ELR (cell line): ENCODE results near the gene CETP.

Source experiments
- DNase-seq: peaks from one replicate; pipeline ENCODE4 v3.0.0-alpha.2; 2015; ENCODE audit warnings: low read depth

The CETP gene

GRCh38 chr16:57023541-57024249, 61.9 kb downstream of the CETP start:
- no peak for DNase-seq

GRCh38 chr16:57024894-57025680, 63.3 kb downstream of the CETP start:
- no peak for DNase-seq

- DNase-seq = no peak
These were observed 64.4 kb downstream of the CETP start for GRCh38 chr16:57025941-57026777.

GRCh38 chr16:57026778-57027062, 65.0 kb downstream of the CETP start:
- DNase-seq = no peak

- DNase-seq = no peak
These were observed 65.3 kb downstream of the CETP start for GRCh38 chr16:57027067-57027466.

- no peak for DNase-seq
These were observed 66.3 kb downstream of the CETP start for GRCh38 chr16:57028086-57028485.

GRCh38 chr16:57029161-57030160, 67.7 kb downstream of the CETP start:
- peak; percentile 87 for DNase-seq

GRCh38 chr16:57030346-57030902, 68.7 kb downstream of the CETP start:
- no peak for DNase-seq

GRCh38 chr16:57031156-57031555, 69.4 kb downstream of the CETP start:
- no peak for DNase-seq

GRCh38 chr16:57032346-57032745, 70.6 kb downstream of the CETP start:
- no peak for DNase-seq

- DNase-seq = no peak
These were observed 71.2 kb downstream of the CETP start for GRCh38 chr16:57032931-57033330.
